GM19240 (cell line): ENCODE data around the gene WDR87.
"Not testable (repeated sequence)": the region's sequence is repeated elsewhere in the genome, so short reads cannot be mapped to it uniquely, and the experiment has no call there.

Source experiments
- DNase-seq: peaks from one replicate; pipeline ENCODE4 v3.0.0; 2011; ENCODE audit warnings: low spot score; ENCODE audit not compliant: insufficient read length

The WDR87 gene

GRCh38 chr19:37886571-37886970 lies 19.8 kb downstream of the WDR87 start:
- DNase-seq: no peak

GRCh38 chr19:37885392-37885791 lies 21.0 kb downstream of the WDR87 start:
- DNase-seq: no peak

- no peak for DNase-seq
Measured at GRCh38 chr19:37877147-37877546, 29.2 kb downstream of the WDR87 start.

GRCh38 chr19:37876032-37876431 lies 30.4 kb downstream of the WDR87 start:
- no peak for DNase-seq

GRCh38 chr19:37874784-37875183 lies 31.6 kb downstream of the WDR87 start:
- no peak for DNase-seq

GRCh38 chr19:37872383-37872782 lies 34.0 kb downstream of the WDR87 start:
- no peak for DNase-seq

GRCh38 chr19:37869766-37870340 lies 36.5 kb downstream of the WDR87 start:
- no peak for DNase-seq

- no peak for DNase-seq
Measured at GRCh38 chr19:37867831-37868230, 38.6 kb downstream of the WDR87 start.

- not testable (repeated sequence) for DNase-seq
Measured at GRCh38 chr19:37865930-37866329, 40.5 kb downstream of the WDR87 start.

GRCh38 chr19:37864501-37864900 lies 41.9 kb downstream of the WDR87 start:
- no peak for DNase-seq

- DNase-seq: no peak
Measured at GRCh38 chr19:37855098-37855497, 51.3 kb downstream of the WDR87 start.

GRCh38 chr19:37845932-37846331 lies 60.5 kb downstream of the WDR87 start:
- no peak for DNase-seq
